H1 (cell line): ENCODE measurements around the gene NCOA5. TPM values are rescaled to one million over a fixed set of nuclear protein-coding genes. Genes with fewer than 3 reads are reported as not detected.

Source experiments
- ATF2 ChIP-seq: IDR thresholded peaks from 2 replicates; pipeline ENCODE4 v1.6.1; 2012; ENCODE audit warnings: low read length, inconsistent platforms
- ATF3 ChIP-seq: IDR thresholded peaks from 2 replicates; pipeline ENCODE4 v1.6.1; 2011; ENCODE audit warnings: low read depth, mild to moderate bottlenecking, low read length; ENCODE audit not compliant: insufficient read depth
- E2F6 ChIP-seq: IDR thresholded peaks from 2 replicates; pipeline ENCODE4 v1.6.1; 2012; ENCODE audit warnings: inconsistent platforms
- polyA plus RNA-seq, 7 experiments: library from polyadenylated mRNA; depleted of rRNA in 3 of 7; stranded (reverse) in 5 of 7; unstranded in 2 of 7; fragments of >200 nt in 5 of 7; fragments of 200-250 nt in 2 of 7; gene quantifications; 1 replicate in 5 of 7; 2 replicates in 1 of 7; 4 replicates in 1 of 7; pipeline versions ENCODE4 v1.2.1 to v1.2.3, GENCODE V29; 2011 to 2013; ENCODE audit warnings: missing spikeins in 2 of 7, mixed read lengths in 2 of 7
- total RNA-seq: library from RNA; stranded (reverse); fragmentation: NEBNext Ultra II Directional; extraction: Animal tissue kit (Norgen Biotek cat#: 25700); gene quantifications from 2 replicates; pipeline ENCODE4 v1.2.1, GENCODE V29; 2021

NCOA5 gene
- total and polyA plus RNA-seq, 2 of the 8 experiments (the other 6 are each of a cell fraction or from before 2014, with no cell fraction given), result 20.4 to 29.0 TPM

- TF ChIP-seq ATF2, result no peak
- TF ChIP-seq E2F6, result no peak
- no peak for TF ChIP-seq ATF3
Observed at GRCh38 chr20:46135856-46136633, 46.3 kb upstream of the NCOA5 start (continued).
